ENCODE data around the gene NXPE2. TPM values are rescaled to one million over a fixed set of nuclear protein-coding genes. Genes with fewer than 3 reads are reported as not detected.
A peak's percentile ranks its signal among the peaks of the same experiment; 100 is the strongest.

NXPE2 gene
- total RNA-seq, 2 donors from 2014 or later: not detected

DNA sequence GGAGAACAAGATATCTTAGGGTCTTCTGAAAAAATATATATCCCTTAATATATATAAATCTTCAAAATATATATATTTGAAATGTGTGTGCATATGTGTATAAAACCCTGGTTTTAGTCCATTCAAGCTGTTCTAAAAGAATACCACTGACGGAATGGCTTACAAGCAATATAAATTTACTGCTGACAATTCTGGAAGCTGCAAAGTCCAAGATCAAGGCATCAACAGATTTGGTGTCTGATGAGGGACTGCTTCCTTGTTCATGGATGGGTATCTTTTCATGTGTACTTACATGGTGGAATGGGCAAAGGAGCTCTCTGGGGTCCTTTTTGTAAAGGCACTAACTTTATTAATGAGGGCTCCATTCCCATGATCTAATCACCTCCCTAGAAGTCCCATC lies 6.8 kb downstream of the NXPE2 start:
- H3K9me3 Mint-ChIP-seq: peaks cover 6 to 7% of the 10 kb centered on the region in 2 donors
- H3K36me3 Mint-ChIP-seq (ENCODE audit: insufficient read depth in 2 of 2): peaks cover 0 to 4% of the 10 kb centered on the region in 2 donors

GRCh38 chr11:114705280-114706024 lies 27.1 kb downstream of the NXPE2 start:
- Mint-ChIP-seq H3K27ac (no peak overlapping the region), H3K4me3 (no peak overlapping the region), H3K36me3 (ENCODE audit: insufficient read depth in 2 of 2) (peaks cover 0 to 1% of the 10 kb centered on the region in 2 donors), H3K4me1 (ENCODE audit: low read depth) (no peaks in the 10 kb centered on the region), H3K27me3 (ENCODE audit: low read depth) (no peaks in the 10 kb centered on the region), H3K9me3 (peaks cover 2 to 4% of the 10 kb centered on the region in 2 donors)
- no peak for ATAC-seq (replicated peaks in 1 of 2)
- DNase-seq: no peak

More for the DNA sequence above, 6.8 kb downstream of the NXPE2 start:
- H3K27me3 Mint-ChIP-seq (ENCODE audit: low read depth): no peaks in the 10 kb centered on the region
- no peak overlapping the region for H3K27ac Mint-ChIP-seq
- H3K4me1 Mint-ChIP-seq (ENCODE audit: low read depth): no peaks in the 10 kb centered on the region
- no peak for DNase-seq
- no peak overlapping the region for H3K4me3 Mint-ChIP-seq
- no peak for ATAC-seq (replicated peaks in 1 of 2)

- Mint-ChIP-seq H3K4me3 (no peak overlapping the region), H3K36me3 (ENCODE audit: insufficient read depth in 2 of 2) (peaks cover 0 to 1% of the 10 kb centered on the region in 2 donors), H3K9me3 (peaks cover 3 to 7% of the 10 kb centered on the region in 2 donors), H3K27ac (no peak overlapping the region), H3K4me1 (ENCODE audit: low read depth) (no peaks in the 10 kb centered on the region), H3K27me3 (ENCODE audit: low read depth) (no peaks in the 10 kb centered on the region)
- no peak for ATAC-seq (replicated peaks in 1 of 2)
- DNase-seq: no peak
These were observed 31.6 kb downstream of the NXPE2 start for GRCh38 chr11:114709960-114710359.

- Mint-ChIP-seq H3K9me3 (peaks cover 3 to 7% of the 10 kb centered on the region in 2 donors), H3K36me3 (ENCODE audit: insufficient read depth in 2 of 2) (peaks cover 0 to 1% of the 10 kb centered on the region in 2 donors), H3K27me3 (ENCODE audit: low read depth) (no peaks in the 10 kb centered on the region), H3K4me1 (ENCODE audit: low read depth) (no peaks in the 10 kb centered on the region), H3K27ac (no peak overlapping the region), H3K4me3 (no peak overlapping the region)
- DNase-seq (no peak), ATAC-seq (replicated peaks in 1 of 2) (no peak)
These were observed 35.4 kb downstream of the NXPE2 start for GRCh38 chr11:114713756-114714155.

DNA sequence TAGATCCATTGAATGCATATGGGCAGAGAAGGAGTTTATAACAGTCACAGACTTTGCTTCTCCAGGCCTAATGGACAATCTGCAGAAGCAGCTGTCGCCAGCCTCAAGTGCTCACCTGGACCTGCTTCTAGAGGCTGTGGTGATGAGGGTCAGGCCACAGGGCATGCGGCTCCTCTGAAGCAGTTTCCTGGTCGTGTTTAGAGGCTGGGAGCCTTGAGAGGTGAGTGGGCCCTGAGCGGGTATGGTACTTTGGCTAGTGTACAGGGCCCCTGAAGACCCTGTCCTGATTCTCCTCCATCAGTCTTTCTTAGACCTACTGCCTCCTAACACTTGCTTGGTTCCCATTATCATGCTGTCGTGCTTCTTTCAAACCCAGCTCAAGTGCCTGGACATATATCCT lies 41.2 kb downstream of the NXPE2 start:
- no peak overlapping the region for H3K27ac Mint-ChIP-seq
- H3K9me3 Mint-ChIP-seq: no peaks in the 10 kb centered on the region
- no peak for ATAC-seq (replicated peaks in 1 of 2)
- no peak for DNase-seq
- H3K36me3 Mint-ChIP-seq (ENCODE audit: insufficient read depth in 2 of 2): no peaks in the 10 kb centered on the region
- H3K27me3 Mint-ChIP-seq (ENCODE audit: low read depth): peaks cover 11% of the 10 kb centered on the region
- no peak overlapping the region for H3K4me3 Mint-ChIP-seq
- no peaks in the 10 kb centered on the region for H3K4me1 Mint-ChIP-seq (ENCODE audit: low read depth)

DNA sequence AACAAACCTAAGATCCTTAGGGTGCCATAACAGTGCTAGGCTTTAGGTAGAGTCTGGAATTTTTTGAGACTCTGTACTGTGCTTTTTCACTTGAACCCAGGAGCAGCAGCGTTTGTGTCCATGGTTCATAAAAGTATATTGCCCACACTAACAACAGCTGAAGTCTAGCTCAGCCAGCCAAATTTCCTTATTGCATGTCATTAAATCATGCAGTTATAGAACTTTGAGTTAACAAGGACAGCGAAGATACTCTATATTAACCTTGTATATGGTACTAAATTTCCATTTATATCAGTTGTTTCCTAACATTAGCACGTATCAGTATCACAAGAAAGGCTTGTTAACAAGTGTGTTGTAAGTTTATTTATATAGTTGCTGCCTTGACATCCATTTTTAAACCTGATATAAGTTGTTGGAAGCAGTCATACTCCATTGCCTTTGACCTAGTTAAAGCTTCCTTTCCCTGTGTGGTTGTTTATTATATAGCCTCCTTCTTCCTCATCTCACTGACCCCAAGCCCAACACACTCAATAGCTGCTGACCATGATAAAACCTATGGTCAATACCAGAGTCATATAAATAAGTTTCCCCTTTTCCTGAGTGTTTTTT lies 46.7 kb downstream of the NXPE2 start:
- H3K9me3 Mint-ChIP-seq: peaks cover 0 to 9% of the 10 kb centered on the region in 2 donors
- ATAC-seq (replicated peaks in 1 of 2) (no peak), DNase-seq (no peak)
- H3K27me3 Mint-ChIP-seq (ENCODE audit: low read depth): peaks cover 11% of the 10 kb centered on the region
- H3K4me3 Mint-ChIP-seq: no peak overlapping the region
- H3K27ac Mint-ChIP-seq: no peak overlapping the region
- no peaks in the 10 kb centered on the region for H3K36me3 Mint-ChIP-seq (ENCODE audit: insufficient read depth in 2 of 2)
- no peaks in the 10 kb centered on the region for H3K4me1 Mint-ChIP-seq (ENCODE audit: low read depth)

- H3K27me3 Mint-ChIP-seq (ENCODE audit: low read depth): peaks cover 11% of the 10 kb centered on the region
- H3K36me3 Mint-ChIP-seq (ENCODE audit: insufficient read depth in 2 of 2): no peaks in the 10 kb centered on the region
- H3K9me3 Mint-ChIP-seq: peaks cover 0 to 9% of the 10 kb centered on the region in 2 donors
- ATAC-seq (replicated peaks in 1 of 2): no peak
- no peaks in the 10 kb centered on the region for H3K4me1 Mint-ChIP-seq (ENCODE audit: low read depth)
- H3K27ac Mint-ChIP-seq: no peak overlapping the region
- H3K4me3 Mint-ChIP-seq: no peak overlapping the region
- no peak for DNase-seq
These were observed 47.3 kb downstream of the NXPE2 start for GRCh38 chr11:114725623-114726022.

DNA sequence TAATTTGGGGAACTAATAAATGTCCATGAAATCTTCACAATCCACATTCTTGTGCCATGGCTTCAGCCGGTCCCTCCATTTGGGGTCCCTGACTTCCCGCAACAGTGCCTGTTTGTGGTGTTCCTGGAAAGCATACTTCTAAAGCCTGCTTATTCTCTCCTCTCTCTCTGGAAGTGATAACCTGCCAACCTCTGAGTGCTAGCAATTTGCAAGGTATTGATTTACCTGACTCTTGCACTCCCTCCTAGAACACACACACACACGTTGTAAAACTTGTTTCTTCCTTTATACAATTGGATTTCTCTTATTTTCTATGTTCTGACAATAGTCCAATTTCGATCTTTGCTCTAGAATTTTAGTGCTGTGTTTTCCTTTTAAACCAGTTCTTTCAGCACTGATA lies 58.5 kb downstream of the NXPE2 start:
- Mint-ChIP-seq H3K4me3 (no peak overlapping the region), H3K36me3 (ENCODE audit: insufficient read depth in 2 of 2) (no peaks in the 10 kb centered on the region), H3K9me3 (peaks cover 4 to 5% of the 10 kb centered on the region in 2 donors), H3K27ac (no peak overlapping the region), H3K27me3 (ENCODE audit: low read depth) (peaks cover 8% of the 10 kb centered on the region), H3K4me1 (ENCODE audit: low read depth) (no peaks in the 10 kb centered on the region)
- DNase-seq (no peak), ATAC-seq (replicated peaks in 1 of 2) (no peak)

GRCh38 chr11:114738954-114739353 lies 60.6 kb downstream of the NXPE2 start:
- DNase-seq: peak; percentile 31 to 44
- Mint-ChIP-seq H3K27ac (no peak overlapping the region), H3K9me3 (peaks cover 2 to 5% of the 10 kb centered on the region in 2 donors), H3K36me3 (ENCODE audit: insufficient read depth in 2 of 2) (no peaks in the 10 kb centered on the region), H3K27me3 (ENCODE audit: low read depth) (peaks cover 8% of the 10 kb centered on the region), H3K4me1 (ENCODE audit: low read depth) (no peaks in the 10 kb centered on the region), H3K4me3 (no peak overlapping the region)
- ATAC-seq (replicated peaks in 1 of 2): no peak

DNA sequence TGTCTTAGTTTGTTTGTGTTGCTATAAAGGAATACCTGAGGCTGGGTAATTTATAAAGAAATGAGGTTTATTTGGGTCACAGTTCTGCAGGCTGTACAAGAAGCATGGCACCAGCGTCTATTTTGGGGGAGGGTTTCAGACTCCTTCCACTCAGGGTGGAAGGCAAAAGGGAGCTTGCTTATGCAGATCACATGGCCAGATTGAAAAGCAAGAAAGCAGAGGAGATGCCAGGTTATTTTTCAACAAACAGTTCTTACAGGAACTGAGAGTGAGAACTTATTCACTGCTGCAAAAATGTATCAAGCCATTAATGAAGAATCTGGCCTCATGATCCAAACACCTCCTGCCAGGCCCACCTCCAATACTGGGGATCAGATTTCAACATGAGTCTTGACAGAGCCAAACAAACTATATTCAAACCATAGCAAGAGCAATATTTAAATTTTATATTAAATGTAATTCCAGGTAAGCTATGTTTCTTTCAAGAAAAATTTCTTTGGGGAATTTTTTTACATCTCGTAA lies 66.9 kb downstream of the NXPE2 start:
- no peak overlapping the region for H3K27ac Mint-ChIP-seq
- ATAC-seq (replicated peaks in 1 of 2): no peak
- no peaks in the 10 kb centered on the region for H3K36me3 Mint-ChIP-seq (ENCODE audit: insufficient read depth in 2 of 2)
- DNase-seq: no peak
- peaks cover 2 to 5% of the 10 kb centered on the region in 2 donors for H3K9me3 Mint-ChIP-seq
- H3K27me3 Mint-ChIP-seq (ENCODE audit: low read depth): peaks cover 8% of the 10 kb centered on the region
- H3K4me3 Mint-ChIP-seq: no peak overlapping the region
- no peaks in the 10 kb centered on the region for H3K4me1 Mint-ChIP-seq (ENCODE audit: low read depth)

GRCh38 chr11:114746013-114746412 lies 67.7 kb downstream of the NXPE2 start:
- ATAC-seq (replicated peaks in 1 of 2): no peak
- no peak overlapping the region for H3K4me3 Mint-ChIP-seq
- H3K36me3 Mint-ChIP-seq (ENCODE audit: insufficient read depth in 2 of 2): no peaks in the 10 kb centered on the region
- H3K9me3 Mint-ChIP-seq: peaks cover 2 to 5% of the 10 kb centered on the region in 2 donors
- DNase-seq: no peak
- peaks cover 10% of the 10 kb centered on the region for H3K27me3 Mint-ChIP-seq (ENCODE audit: low read depth)
- no peaks in the 10 kb centered on the region for H3K4me1 Mint-ChIP-seq (ENCODE audit: low read depth)
- no peak overlapping the region for H3K27ac Mint-ChIP-seq
